Lung (tissue), 12 donors: ENCODE measurements around the gene TSPAN5. TPM values are rescaled to one million over a fixed set of nuclear protein-coding genes. Genes with fewer than 3 reads are reported as not detected.

Experiments
- ATAC-seq: fragments of 200-7000 bp; cut with Tn5 transposase; one replicate; pipeline ENCODE4 v1.9.1; 2020; ENCODE audit warnings: moderate number of reproducible peaks; ENCODE audit not compliant: insufficient read depth, low FRiP score
- DNase-seq, 3 donors: peaks; one replicate each; pipeline ENCODE4 v3.0.0-alpha.2; 2013 to 2017
- H3K27ac ChIP-seq, 2 donors: one replicate each; pipeline ENCODE4 v1.5.1; 2013; ENCODE audit warnings: mild to moderate bottlenecking in 2 of 2, moderate library complexity in 2 of 2, control low read depth in 1 of 2, inconsistent platforms in 1 of 2, low read depth in 1 of 2, low read length in 1 of 2
- H3K27me3 ChIP-seq, 3 donors: one replicate each; pipeline ENCODE4 v1.5.1; 2013; ENCODE audit warnings: low read length in 2 of 3; ENCODE audit not compliant: control insufficient read depth in 3 of 3, insufficient read depth in 3 of 3
- H3K36me3 ChIP-seq, 4 donors: one replicate each; pipeline ENCODE4 v1.5.1; 2013; ENCODE audit warnings: low read length in 4 of 4, mild to moderate bottlenecking in 1 of 4, moderate library complexity in 1 of 4; ENCODE audit not compliant: control insufficient read depth in 4 of 4, insufficient read depth in 4 of 4
- H3K4me1 ChIP-seq, 5 donors: one replicate each; pipeline ENCODE4 v1.5.1; 2013; ENCODE audit warnings: low read length in 5 of 5, mild to moderate bottlenecking in 2 of 5, moderate library complexity in 1 of 5; ENCODE audit not compliant: control insufficient read depth in 5 of 5, insufficient read depth in 5 of 5
- H3K4me3 ChIP-seq: one replicate; pipeline ENCODE4 v1.5.1; 2013; ENCODE audit warnings: mild to moderate bottlenecking, control low read depth, moderate library complexity
- H3K9ac ChIP-seq, 2 donors: one replicate each; pipeline ENCODE4 v1.5.1; 2013; ENCODE audit warnings: low read length in 2 of 2, control low read depth in 1 of 2; ENCODE audit not compliant: insufficient read depth in 1 of 2
- H3K9me3 ChIP-seq, 4 donors: one replicate each; pipeline ENCODE4 v1.5.1; 2013; ENCODE audit warnings: low read length in 3 of 4, mild to moderate bottlenecking in 1 of 4, moderate library complexity in 1 of 4; ENCODE audit not compliant: control insufficient read depth in 4 of 4, insufficient read depth in 3 of 4
- CTCF ChIP-seq: IDR thresholded peaks from 2 replicates; pipeline ENCODE4 v1.5.1; 2012; ENCODE audit warnings: mild to moderate bottlenecking; ENCODE audit errors: control extremely low read depth, extremely low read depth
- WGBS, 2 donors: extraction: QIAGEN DNeasy Blood & Tissue Kit; methylation state at CpG; one replicate each; pipeline ENCODE4 v1.1.7; 2013; 5-methylcytosine and 5-hydroxymethylcytosine counted together
- polyA plus RNA-seq, 2 donors: library from polyadenylated mRNA; stranded (reverse); fragments of 200-250 nt; gene quantifications; one replicate each; pipeline ENCODE4 v1.2.1, GENCODE V29; 2013
- total RNA-seq, 2 donors: library from RNA; depleted of rRNA in 1 of 2; stranded (reverse); fragments of >200 nt in 1 of 2; gene quantifications; one replicate each; pipeline ENCODE4 v1.2.1, GENCODE V29; 2014 to 2021
- donor health status: control.
- donor health status: control.
- donor health status: Bipolar disorder and iron deficiency.
- donor health status: healthy.
- donor health status: DM: yes; HTN: yes; CAD: no.

TSPAN5 gene
- total and polyA plus RNA-seq, 4 donors, result 1.8 to 24.5 (median 6.3) TPM

GRCh38 chr4:98529970-98530569, 128.3 kb downstream of the TSPAN5 start:
- Histone ChIP-seq H3K27me3 (no peaks in the 10 kb centered on the region), H3K9me3 (no peaks in the 10 kb centered on the region), H3K4me1 (peaks cover 0 to 2% (median 0%) of the 10 kb centered on the region in 5 donors), H3K4me3 (no peak overlapping the region), H3K36me3 (no peaks in the 10 kb centered on the region), H3K27ac (no peak overlapping the region), H3K9ac (no peak overlapping the region)
- 91 to 92% methylated on average over 2 of the region's 2 CpGs for WGBS, 2 donors
- no peak for DNase-seq
- ATAC-seq, result no peak
- no peak for TF ChIP-seq CTCF

DNA sequence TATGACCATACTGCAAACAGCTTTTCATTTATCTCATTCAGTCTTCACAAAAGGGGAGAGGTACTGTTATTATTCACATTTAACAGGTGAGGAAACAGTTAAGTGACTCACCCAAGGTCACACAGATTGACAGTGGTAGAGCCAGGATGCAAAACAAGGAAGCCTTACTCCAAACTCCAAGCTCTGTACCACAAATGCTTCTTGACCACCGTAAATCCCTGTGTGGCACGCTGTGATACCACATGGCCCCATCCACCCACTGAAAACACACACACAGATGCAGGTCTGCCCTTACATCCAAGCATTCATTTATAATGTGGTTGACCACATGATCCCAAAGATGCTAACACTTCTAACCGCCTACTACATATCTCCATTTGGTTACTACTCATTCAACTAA, 129.5 kb downstream of the TSPAN5 start:
- WGBS, 2 donors, result 89% methylated on average over 3 of the region's 3 CpGs
- DNase-seq (no peak), ATAC-seq (no peak)

DNA sequence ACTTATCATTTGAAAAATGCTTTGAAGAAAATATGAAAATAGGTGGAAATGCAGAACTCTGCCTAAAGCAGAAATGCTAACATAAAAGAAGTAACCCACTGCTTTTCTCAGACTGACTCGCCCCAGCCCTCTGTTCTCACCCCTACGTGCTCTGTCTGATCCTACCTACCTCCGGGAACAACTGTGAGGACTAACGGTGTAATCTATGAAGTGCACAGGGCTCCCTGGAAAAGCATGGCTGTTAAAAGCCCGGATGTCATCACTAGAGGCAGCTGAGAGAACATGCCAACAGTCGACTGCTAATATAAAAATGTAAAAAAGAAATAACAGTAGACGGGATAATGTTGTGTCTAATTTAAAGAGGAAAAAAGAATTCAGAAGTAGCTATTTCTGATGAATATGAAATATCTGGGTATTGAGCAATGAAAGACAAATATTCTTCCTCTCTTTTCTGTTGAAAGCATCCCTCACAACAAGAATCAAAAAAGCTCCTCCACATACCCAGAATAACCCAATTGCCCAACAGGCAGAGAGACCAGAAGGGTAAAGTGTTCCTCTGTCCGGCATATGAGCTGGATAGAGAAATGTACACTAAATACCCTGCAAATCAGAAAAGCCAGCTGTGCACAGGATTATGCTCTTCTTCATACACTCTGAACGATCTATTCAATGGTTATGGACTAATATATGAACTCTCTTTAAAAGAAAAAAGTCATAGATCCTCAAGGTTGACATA, 130.7 kb downstream of the TSPAN5 start:
- no peaks in the 10 kb centered on the region for H3K9me3 ChIP-seq
- ATAC-seq (no peak), DNase-seq (peak in 1 of 3 donors; percentile 55)
- WGBS, 2 donors, result 82% methylated on average over 9 of the region's 9 CpGs
- H3K9ac ChIP-seq, result no peak overlapping the region
- no peak overlapping the region for H3K27ac ChIP-seq
- peaks cover 0 to 16% (median 2%) of the 10 kb centered on the region in 5 donors for H3K4me1 ChIP-seq
- no peak for TF ChIP-seq CTCF
- H3K27me3 ChIP-seq, result no peaks in the 10 kb centered on the region
- H3K36me3 ChIP-seq, result no peaks in the 10 kb centered on the region
- H3K4me3 ChIP-seq, result no peak overlapping the region

More for the DNA sequence above, 129.5 kb downstream of the TSPAN5 start:
- Histone ChIP-seq H3K27me3 (no peaks in the 10 kb centered on the region), H3K4me1 (peaks cover 0 to 8% (median 2%) of the 10 kb centered on the region in 5 donors), H3K36me3 (no peaks in the 10 kb centered on the region), H3K9ac (no peak overlapping the region), H3K9me3 (no peaks in the 10 kb centered on the region), H3K27ac (no peak overlapping the region), H3K4me3 (no peak overlapping the region)
- no peak for TF ChIP-seq CTCF
